ENCODE measurements around the gene NAT9. TPM values are rescaled to one million over a fixed set of nuclear protein-coding genes. Genes with fewer than 3 reads are reported as not detected.
A peak's percentile ranks its signal among the peaks of the same experiment; 100 is the strongest.

Gene NAT9
- total RNA-seq, 1 donor from 2014 or later = 48.9 TPM

GRCh38 chr17:74744714-74745547, 31.2 kb downstream of the NAT9 start:
- peak overlapping the region; percentile 7 for H3K4me3 Mint-ChIP-seq (ENCODE audit: unreplicated experiment)
- H3K27ac Mint-ChIP-seq (ENCODE audit: unreplicated experiment) = no peak overlapping the region
- peaks cover 2% of the 10 kb centered on the region for H3K27me3 Mint-ChIP-seq (ENCODE audit: low read depth)
- DNase-seq (ENCODE audit: low spot score) = no peak
- TF ChIP-seq, protein P1, sequence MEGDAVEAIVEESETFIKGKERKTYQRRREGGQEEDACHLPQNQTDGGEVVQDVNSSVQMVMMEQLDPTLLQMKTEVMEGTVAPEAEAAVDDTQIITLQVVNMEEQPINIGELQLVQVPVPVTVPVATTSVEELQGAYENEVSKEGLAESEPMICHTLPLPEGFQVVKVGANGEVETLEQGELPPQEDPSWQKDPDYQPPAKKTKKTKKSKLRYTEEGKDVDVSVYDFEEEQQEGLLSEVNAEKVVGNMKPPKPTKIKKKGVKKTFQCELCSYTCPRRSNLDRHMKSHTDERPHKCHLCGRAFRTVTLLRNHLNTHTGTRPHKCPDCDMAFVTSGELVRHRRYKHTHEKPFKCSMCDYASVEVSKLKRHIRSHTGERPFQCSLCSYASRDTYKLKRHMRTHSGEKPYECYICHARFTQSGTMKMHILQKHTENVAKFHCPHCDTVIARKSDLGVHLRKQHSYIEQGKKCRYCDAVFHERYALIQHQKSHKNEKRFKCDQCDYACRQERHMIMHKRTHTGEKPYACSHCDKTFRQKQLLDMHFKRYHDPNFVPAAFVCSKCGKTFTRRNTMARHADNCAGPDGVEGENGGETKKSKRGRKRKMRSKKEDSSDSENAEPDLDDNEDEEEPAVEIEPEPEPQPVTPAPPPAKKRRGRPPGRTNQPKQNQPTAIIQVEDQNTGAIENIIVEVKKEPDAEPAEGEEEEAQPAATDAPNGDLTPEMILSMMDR (IDR thresholded peaks at IDR 0.05) = peak; percentile 100
- no peaks in the 10 kb centered on the region for H3K36me3 Mint-ChIP-seq (ENCODE audit: low read depth)
- peaks cover 30% of the 10 kb centered on the region for H3K4me1 Mint-ChIP-seq (ENCODE audit: low read depth)
- H3K9me3 Mint-ChIP-seq (ENCODE audit: low read depth) = no peaks in the 10 kb centered on the region

DNA sequence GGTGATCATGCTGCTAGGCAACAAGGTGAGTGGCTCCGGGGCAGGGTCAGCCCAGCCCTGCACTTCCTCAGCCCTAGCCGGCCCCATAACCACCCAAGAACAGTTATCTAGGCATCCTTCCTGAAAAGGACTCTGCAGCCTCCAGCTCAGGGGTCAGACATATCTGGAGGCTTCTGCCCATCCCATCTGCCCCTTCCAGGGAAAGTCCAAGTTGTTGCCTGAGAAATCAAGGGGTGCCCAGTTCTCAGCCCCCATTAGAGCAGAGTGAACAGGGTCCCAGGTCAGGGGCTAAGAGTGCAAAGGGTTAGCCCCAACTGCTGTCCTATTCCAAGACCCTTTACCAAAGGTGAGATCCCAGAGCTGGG, 31.8 kb downstream of the NAT9 start:
- no peak overlapping the region for H3K27ac Mint-ChIP-seq (ENCODE audit: unreplicated experiment)
- H3K9me3 Mint-ChIP-seq (ENCODE audit: low read depth) = no peaks in the 10 kb centered on the region
- peaks cover 2% of the 10 kb centered on the region for H3K27me3 Mint-ChIP-seq (ENCODE audit: low read depth)
- TF ChIP-seq, protein P1 (IDR thresholded peaks at IDR 0.05) = no peak
- no peaks in the 10 kb centered on the region for H3K36me3 Mint-ChIP-seq (ENCODE audit: low read depth)
- no peak for DNase-seq (ENCODE audit: low spot score)
- peaks cover 26% of the 10 kb centered on the region for H3K4me1 Mint-ChIP-seq (ENCODE audit: low read depth)
- H3K4me3 Mint-ChIP-seq (ENCODE audit: unreplicated experiment) = no peak overlapping the region

DNA sequence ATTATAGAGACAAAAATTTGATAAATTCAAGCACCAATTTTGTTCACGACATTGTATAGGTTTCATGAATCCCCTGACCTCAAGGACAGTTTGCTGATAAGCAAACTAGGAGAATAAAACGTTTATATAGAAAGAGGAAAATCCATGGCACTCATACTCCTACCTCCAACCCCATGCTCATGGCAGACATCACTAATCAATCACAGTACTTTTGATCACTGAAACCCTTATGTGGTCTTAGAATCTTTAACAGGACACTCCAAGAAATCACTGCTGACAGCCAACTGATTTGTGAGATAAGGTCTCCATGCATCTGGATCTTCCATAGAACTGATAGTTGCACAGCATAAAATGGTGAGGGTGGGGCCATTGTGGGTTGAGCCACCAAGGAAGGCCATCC, 32.4 kb downstream of the NAT9 start:
- Mint-ChIP-seq H3K4me3 (ENCODE audit: unreplicated experiment) (no peak overlapping the region), H3K27ac (ENCODE audit: unreplicated experiment) (no peak overlapping the region)
- TF ChIP-seq, protein P1 (IDR thresholded peaks at IDR 0.05) = no peak

GRCh38 chr17:74742978-74743545, 33.1 kb downstream of the NAT9 start:
- DNase-seq (ENCODE audit: low spot score) = peak; percentile 54

More for the DNA sequence above, 32.4 kb downstream of the NAT9 start:
- H3K27me3 Mint-ChIP-seq (ENCODE audit: low read depth) = peaks cover 8% of the 10 kb centered on the region
- H3K4me1 Mint-ChIP-seq (ENCODE audit: low read depth) = peaks cover 26% of the 10 kb centered on the region
- H3K36me3 Mint-ChIP-seq (ENCODE audit: low read depth) = no peaks in the 10 kb centered on the region
- DNase-seq (ENCODE audit: low spot score) = no peak
- no peaks in the 10 kb centered on the region for H3K9me3 Mint-ChIP-seq (ENCODE audit: low read depth)

DNA sequence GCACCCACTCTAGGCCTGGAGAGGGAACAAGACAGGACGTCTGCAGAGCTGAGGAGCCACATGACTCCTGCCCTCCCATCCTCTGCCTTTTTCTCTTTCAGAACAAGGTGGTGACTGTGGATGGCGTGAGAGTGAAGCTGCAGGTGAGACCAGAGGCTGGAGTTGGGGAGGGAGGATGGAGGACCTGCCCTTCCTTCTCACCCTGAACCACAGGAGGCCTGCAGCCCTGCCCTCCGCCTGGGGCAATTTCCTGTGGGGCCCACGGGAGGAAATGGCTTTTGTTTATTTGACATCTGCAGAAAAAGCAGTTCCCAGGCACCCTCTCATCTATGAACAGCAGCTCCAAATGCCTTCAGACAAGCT, 34.0 kb downstream of the NAT9 start:
- Mint-ChIP-seq H3K4me3 (ENCODE audit: unreplicated experiment) (no peak overlapping the region), H3K9me3 (ENCODE audit: low read depth) (no peaks in the 10 kb centered on the region), H3K36me3 (ENCODE audit: low read depth) (no peaks in the 10 kb centered on the region), H3K27me3 (ENCODE audit: low read depth) (peaks cover 17% of the 10 kb centered on the region), H3K27ac (ENCODE audit: unreplicated experiment) (no peak overlapping the region), H3K4me1 (ENCODE audit: low read depth) (peaks cover 32% of the 10 kb centered on the region)
- no peak for DNase-seq (ENCODE audit: low spot score)
- TF ChIP-seq, protein P1 (IDR thresholded peaks at IDR 0.05) = no peak

More at GRCh38 chr17:74742978-74743545, 33.1 kb downstream of the NAT9 start:
- H3K4me1 Mint-ChIP-seq (ENCODE audit: low read depth) = peaks cover 27% of the 10 kb centered on the region
- no peak overlapping the region for H3K4me3 Mint-ChIP-seq (ENCODE audit: unreplicated experiment)
- TF ChIP-seq, protein P1 (IDR thresholded peaks at IDR 0.05) = no peak
- no peaks in the 10 kb centered on the region for H3K9me3 Mint-ChIP-seq (ENCODE audit: low read depth)
- H3K27me3 Mint-ChIP-seq (ENCODE audit: low read depth) = peaks cover 11% of the 10 kb centered on the region
- H3K36me3 Mint-ChIP-seq (ENCODE audit: low read depth) = no peaks in the 10 kb centered on the region
- H3K27ac Mint-ChIP-seq (ENCODE audit: unreplicated experiment) = no peak overlapping the region

Data from chondrocyte (in vitro differentiated cells).